Left hindlimb (tissue), 1 donor: ENCODE measurements around the gene COL6A2.

Source experiments
- DNase-seq: peaks from one replicate; pipeline ENCODE4 v3.0.0-alpha.2; 2018

COL6A2 gene

GRCh38 chr21:46144464-46145070 is 46.7 kb downstream of the COL6A2 start:
- peak; percentile 21 for DNase-seq

- peak; percentile 17 for DNase-seq
Observed at GRCh38 chr21:46145159-46145839, 47.4 kb downstream of the COL6A2 start.

- DNase-seq: peak; percentile 31
Observed at GRCh38 chr21:46145840-46146691, 48.2 kb downstream of the COL6A2 start.

GRCh38 chr21:46146856-46147255 is 48.9 kb downstream of the COL6A2 start:
- DNase-seq: peak; percentile 19

GRCh38 chr21:46147429-46147828 is 49.5 kb downstream of the COL6A2 start:
- peak; percentile 16 for DNase-seq

GRCh38 chr21:46148106-46148505 is 50.2 kb downstream of the COL6A2 start:
- peak; percentile 6 for DNase-seq

GRCh38 chr21:46149205-46149901 is 51.4 kb downstream of the COL6A2 start:
- DNase-seq: peak; percentile 7

- peak; percentile 20 for DNase-seq
Observed at GRCh38 chr21:46150073-46150472, 52.2 kb downstream of the COL6A2 start.

- peak; percentile 26 for DNase-seq
Observed at GRCh38 chr21:46150491-46151121, 52.7 kb downstream of the COL6A2 start.

- peak; percentile 29 for DNase-seq
Observed at GRCh38 chr21:46151261-46151988, 53.5 kb downstream of the COL6A2 start.

GRCh38 chr21:46151989-46152926 is 54.3 kb downstream of the COL6A2 start:
- DNase-seq: peak; percentile 16

GRCh38 chr21:46152927-46153246 is 55.0 kb downstream of the COL6A2 start:
- peak; percentile 34 for DNase-seq

- peak; percentile 75 for DNase-seq
Observed at GRCh38 chr21:46153247-46154154, 55.6 kb downstream of the COL6A2 start.

- DNase-seq: peak; percentile 30
Observed at GRCh38 chr21:46154155-46154954, 56.4 kb downstream of the COL6A2 start.

- DNase-seq: peak; percentile 25
Observed at GRCh38 chr21:46154955-46155513, 57.1 kb downstream of the COL6A2 start.

GRCh38 chr21:46155514-46156377 is 57.8 kb downstream of the COL6A2 start, which contains the start of gene FTCD:
Gene FTCD, minus strand, starts transcription at chr21:46155579. Its CDS starts 56 bp downstream, at chr21:46155523.
- DNase-seq: peak; percentile 24

GRCh38 chr21:46156378-46156645 is 58.4 kb downstream of the COL6A2 start:
- no peak for DNase-seq

GRCh38 chr21:46156678-46157077 is 58.8 kb downstream of the COL6A2 start:
- no peak for DNase-seq
